Activated CD4-positive, alpha-beta T cell treated with anti-CD3 and anti-CD28 coated beads, Interleukin-2, amount 50 U/mL, for 24 hours (primary cell): ENCODE measurements around the gene RASD2.

Experiments
- DNase-seq, 2 donors: peaks; one replicate each; pipeline ENCODE4 v3.0.0-alpha.2; 2020; ENCODE audit warnings: low read depth in 1 of 2, low spot score in 1 of 2

RASD2 gene

GRCh38 chr22:35581023-35581413 lies 40.4 kb downstream of the RASD2 start:
- no peak for DNase-seq

- DNase-seq: no peak
Observed at GRCh38 chr22:35582218-35582860, 41.7 kb downstream of the RASD2 start.

- DNase-seq: peak; percentile 22 to 30
Observed at GRCh38 chr22:35582861-35583670, 42.4 kb downstream of the RASD2 start.

- DNase-seq: no peak
Observed at GRCh38 chr22:35586771-35587170, 46.1 kb downstream of the RASD2 start.

GRCh38 chr22:35587447-35587870 lies 46.8 kb downstream of the RASD2 start:
- DNase-seq: no peak

- no peak for DNase-seq
Observed at GRCh38 chr22:35587896-35588295, 47.3 kb downstream of the RASD2 start.

- no peak for DNase-seq
Observed at GRCh38 chr22:35589071-35589755, 48.6 kb downstream of the RASD2 start.

GRCh38 chr22:35589756-35590093 lies 49.1 kb downstream of the RASD2 start:
- DNase-seq: no peak

- DNase-seq: no peak
Observed at GRCh38 chr22:35590634-35591295, 50.1 kb downstream of the RASD2 start.

GRCh38 chr22:35591714-35592417 lies 51.2 kb downstream of the RASD2 start:
- DNase-seq: no peak

- no peak for DNase-seq
Observed at GRCh38 chr22:35592418-35592967, 51.9 kb downstream of the RASD2 start.

GRCh38 chr22:35593071-35593890 lies 52.6 kb downstream of the RASD2 start:
- DNase-seq: no peak

- no peak for DNase-seq
Observed at GRCh38 chr22:35593891-35594470, 53.4 kb downstream of the RASD2 start.

- DNase-seq: no peak
Observed at GRCh38 chr22:35594686-35595085, 54.1 kb downstream of the RASD2 start.

- no peak for DNase-seq
Observed at GRCh38 chr22:35596821-35597220, 56.2 kb downstream of the RASD2 start.

GRCh38 chr22:35597692-35598395 lies 57.2 kb downstream of the RASD2 start:
- DNase-seq: no peak

GRCh38 chr22:35598396-35598710 lies 57.7 kb downstream of the RASD2 start:
- no peak for DNase-seq

- DNase-seq: no peak
Observed at GRCh38 chr22:35599364-35599763, 58.7 kb downstream of the RASD2 start.

GRCh38 chr22:35600476-35600875 lies 59.8 kb downstream of the RASD2 start:
- no peak for DNase-seq
